ENCODE data around the gene ICA1.

ICA1 gene

GRCh38 chr7:8226501-8226900 is 35.5 kb downstream of the ICA1 start:
- DNase-seq: no peak

- DNase-seq: no peak
Observed at GRCh38 chr7:8221567-8221966, 40.4 kb downstream of the ICA1 start.

- no peak for DNase-seq
Observed at GRCh38 chr7:8221101-8221495, 40.9 kb downstream of the ICA1 start.

GRCh38 chr7:8220376-8221100 is 41.4 kb downstream of the ICA1 start:
- no peak for DNase-seq

- DNase-seq: peak; percentile 79
Observed at GRCh38 chr7:8217200-8218068, 44.5 kb downstream of the ICA1 start.

GRCh38 chr7:8216334-8216690 is 45.7 kb downstream of the ICA1 start:
- no peak for DNase-seq

GRCh38 chr7:8215648-8216333 is 46.2 kb downstream of the ICA1 start:
- no peak for DNase-seq

- no peak for DNase-seq
Observed at GRCh38 chr7:8214244-8214824, 47.6 kb downstream of the ICA1 start.

GRCh38 chr7:8213381-8213780 is 48.6 kb downstream of the ICA1 start:
- no peak for DNase-seq

- peak; percentile 57 for DNase-seq
Observed at GRCh38 chr7:8212638-8213037, 49.3 kb downstream of the ICA1 start.

GRCh38 chr7:8211725-8212096 is 50.3 kb downstream of the ICA1 start:
- no peak for DNase-seq

GRCh38 chr7:8210845-8211724 is 50.9 kb downstream of the ICA1 start:
- DNase-seq: no peak

- no peak for DNase-seq
Observed at GRCh38 chr7:8209353-8209752, 52.6 kb downstream of the ICA1 start.

- DNase-seq: no peak
Observed at GRCh38 chr7:8208816-8209215, 53.2 kb downstream of the ICA1 start.

- no peak for DNase-seq
Observed at GRCh38 chr7:8206956-8207355, 55.0 kb downstream of the ICA1 start.

- DNase-seq: no peak
Observed at GRCh38 chr7:8205537-8205936, 56.4 kb downstream of the ICA1 start.

GRCh38 chr7:8205031-8205387 is 57.0 kb downstream of the ICA1 start:
- DNase-seq: no peak

GRCh38 chr7:8204339-8205030 is 57.5 kb downstream of the ICA1 start:
- no peak for DNase-seq

GRCh38 chr7:8201846-8202441 is 60.0 kb downstream of the ICA1 start:
- no peak for DNase-seq

- no peak for DNase-seq
Observed at GRCh38 chr7:8200717-8201116, 61.2 kb downstream of the ICA1 start.

- no peak for DNase-seq
Observed at GRCh38 chr7:8200316-8200715, 61.7 kb downstream of the ICA1 start.
